Neural cell (in vitro differentiated cells): ENCODE measurements around the gene HNRNPR. TPM values are rescaled to one million over a fixed set of nuclear protein-coding genes. Genes with fewer than 3 reads are reported as not detected.
A peak's percentile ranks its signal among the peaks of the same experiment; 100 is the strongest.

Experiments
- H2AFZ ChIP-seq: fragments of 200-600, 300-800 bp; sonication (generic), shearing (Covaris generic); 2 replicates; pipeline ENCODE4 v1.6.0; 2014; ENCODE audit warnings: low read depth, mild to moderate bottlenecking, antibody characterized with exemption, low read length, moderate library complexity
- H3F3A ChIP-seq: fragments of 200-600 bp; shearing (Covaris generic); 2 replicates; pipeline ENCODE4 v1.6.1; 2016; ENCODE audit warnings: mild to moderate bottlenecking, moderate library complexity, mixed read lengths, antibody characterized with exemption, low read length; ENCODE audit not compliant: insufficient read depth, poor library complexity, severe bottlenecking
- H3K27ac ChIP-seq: fragments of 200-600, 300-800 bp; sonication (generic), shearing (Covaris generic); 2 replicates; pipeline ENCODE4 v1.5.1; 2014; ENCODE audit warnings: mild to moderate bottlenecking, low read length, moderate library complexity
- H3K27me3 ChIP-seq: fragments of 300-800, 200-600 bp; sonication (generic), shearing (Covaris generic); 2 replicates; pipeline ENCODE4 v1.6.0; 2014; ENCODE audit warnings: mild to moderate bottlenecking, low read depth, low read length, moderate library complexity; ENCODE audit not compliant: insufficient read depth
- H3K36me3 ChIP-seq: fragments of 300-800, 200-600 bp; sonication (generic), shearing (Covaris generic); 2 replicates; pipeline ENCODE4 v1.5.1; 2014; ENCODE audit warnings: mild to moderate bottlenecking, antibody characterized with exemption, low read length, moderate library complexity; ENCODE audit not compliant: insufficient read depth
- H3K4me2 ChIP-seq: fragments of 300-800, 200-600 bp; sonication (generic), shearing (Covaris generic); 2 replicates; pipeline ENCODE4 v1.6.0; 2014; ENCODE audit warnings: mild to moderate bottlenecking, low read length
- H3K4me3 ChIP-seq: fragments of 300-800, 200-600 bp; sonication (generic), shearing (Covaris generic); 2 replicates; pipeline ENCODE4 v1.5.1; 2014; ENCODE audit warnings: mild to moderate bottlenecking, low read length, moderate library complexity
- H3K79me2 ChIP-seq: fragments of 200-600 bp; shearing (Covaris generic); replicated peaks from 2 replicates; pipeline ENCODE4 v1.6.0; 2014; ENCODE audit warnings: mild to moderate bottlenecking, low read length, moderate library complexity; ENCODE audit not compliant: insufficient read depth
- H3K9ac ChIP-seq: fragments of 300-800, 200-600 bp; sonication (generic), shearing (Covaris generic); 2 replicates; pipeline ENCODE4 v1.6.1; 2016; ENCODE audit warnings: mild to moderate bottlenecking, low read length, mixed read lengths
- H3K9me2 ChIP-seq: fragments of 200-600 bp; shearing (Covaris generic); 2 replicates; pipeline ENCODE4 v1.6.1; 2016; ENCODE audit warnings: mild to moderate bottlenecking, low read length, mixed read lengths; ENCODE audit not compliant: insufficient read depth
- H3K9me3 ChIP-seq: fragments of 200-600, 300-800 bp; sonication (generic), shearing (Covaris generic); 2 replicates; pipeline ENCODE4 v1.6.1; 2016; ENCODE audit warnings: mild to moderate bottlenecking, mixed run types, low read length, moderate library complexity, mixed read lengths
- H4K20me1 ChIP-seq: fragments of 200-600 bp; shearing (Covaris generic); 2 replicates; pipeline ENCODE4 v1.6.1; 2016; ENCODE audit warnings: mild to moderate bottlenecking, mixed run types; ENCODE audit not compliant: insufficient read depth
- EP300 ChIP-seq: fragments of 450-650 bp; conservative IDR thresholded peaks from 2 replicates; pipeline ENCODE4 v1.6.1; 2014; ENCODE audit warnings: antibody characterized with exemption, mild to moderate bottlenecking, moderate library complexity; ENCODE audit not compliant: poor library complexity, severe bottlenecking
- EZH2 ChIP-seq: fragments of 200-600, 300-800 bp; shearing (Covaris generic), sonication (generic); IDR thresholded peaks from 2 replicates; pipeline ENCODE4 v1.6.1; 2014; ENCODE audit warnings: antibody characterized with exemption, low read length, borderline replicate concordance, mild to moderate bottlenecking; ENCODE audit not compliant: insufficient read depth, poor library complexity, severe bottlenecking
- MXI1 ChIP-seq: fragments of 450-650 bp; conservative IDR thresholded peaks from 2 replicates; pipeline ENCODE4 v1.6.1; 2014; ENCODE audit warnings: antibody characterized with exemption, mild to moderate bottlenecking; ENCODE audit not compliant: poor library complexity, severe bottlenecking
- POLR2AphosphoS5 ChIP-seq: IDR thresholded peaks from 2 replicates; pipeline ENCODE4 v1.6.1; 2012
- RAD21 ChIP-seq: fragments of 450-650 bp; conservative IDR thresholded peaks from 2 replicates; pipeline ENCODE4 v1.6.1; 2014; ENCODE audit warnings: antibody characterized with exemption, mild to moderate bottlenecking, moderate library complexity
- SMC3 ChIP-seq: fragments of 450-650 bp; conservative IDR thresholded peaks from 2 replicates; pipeline ENCODE4 v1.6.1; 2014; ENCODE audit warnings: antibody characterized with exemption, mild to moderate bottlenecking, moderate library complexity; ENCODE audit not compliant: poor library complexity
- TAF1 ChIP-seq: IDR thresholded peaks from 2 replicates; pipeline ENCODE4 v1.6.1; 2012; ENCODE audit warnings: low read depth
- polyA plus RNA-seq: library from polyadenylated mRNA; depleted of rRNA; stranded (reverse); fragments of >200 nt; gene quantifications from 2 replicates; pipeline ENCODE4 v1.2.3, GENCODE V29; 2014
- TF ChIP-seq, protein P1 (sequence below): fragments of 450-650 bp; IDR thresholded peaks from 2 replicates; pipeline ENCODE4 v1.5.1; 2014; ENCODE audit warnings: antibody characterized with exemption, mild to moderate bottlenecking, moderate library complexity; ENCODE audit not compliant: poor library complexity, severe bottlenecking
- TF ChIP-seq, protein P2 (sequence below): IDR thresholded peaks from 2 replicates; pipeline ENCODE4 v1.6.1; 2012; ENCODE audit warnings: borderline replicate concordance

Gene HNRNPR
- polyA plus RNA-seq, 1 donor from 2014 or later, result 345 TPM

DNA sequence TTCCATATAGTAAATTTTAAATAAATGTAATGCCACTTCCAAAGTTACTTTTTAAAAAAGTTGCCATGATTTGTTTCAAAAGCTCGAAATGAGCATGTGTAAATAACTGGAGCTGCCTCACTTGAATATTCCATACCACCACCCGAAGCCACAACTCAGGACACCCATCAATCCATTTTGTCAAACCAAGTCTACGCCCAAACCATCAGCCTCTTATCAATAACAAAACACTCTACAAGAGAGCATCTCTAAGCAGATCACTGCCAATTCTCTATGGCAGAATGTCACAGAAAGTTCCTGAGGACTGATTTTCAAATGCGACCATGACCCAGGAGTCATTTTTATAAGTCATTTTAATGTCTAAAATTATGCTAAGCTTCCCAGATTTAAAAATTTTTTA is 4.5 kb downstream of the HNRNPR start:
- no peak overlapping the region for H3K27ac ChIP-seq
- no peak for TF ChIP-seq EP300
- TF ChIP-seq MXI1, result no peak
- no peak for TF ChIP-seq TAF1
- no peak for TF ChIP-seq POLR2AphosphoS5
- no peak for TF ChIP-seq EZH2
- TF ChIP-seq SMC3, result no peak
- no peak for TF ChIP-seq RAD21
- TF ChIP-seq, protein P1, sequence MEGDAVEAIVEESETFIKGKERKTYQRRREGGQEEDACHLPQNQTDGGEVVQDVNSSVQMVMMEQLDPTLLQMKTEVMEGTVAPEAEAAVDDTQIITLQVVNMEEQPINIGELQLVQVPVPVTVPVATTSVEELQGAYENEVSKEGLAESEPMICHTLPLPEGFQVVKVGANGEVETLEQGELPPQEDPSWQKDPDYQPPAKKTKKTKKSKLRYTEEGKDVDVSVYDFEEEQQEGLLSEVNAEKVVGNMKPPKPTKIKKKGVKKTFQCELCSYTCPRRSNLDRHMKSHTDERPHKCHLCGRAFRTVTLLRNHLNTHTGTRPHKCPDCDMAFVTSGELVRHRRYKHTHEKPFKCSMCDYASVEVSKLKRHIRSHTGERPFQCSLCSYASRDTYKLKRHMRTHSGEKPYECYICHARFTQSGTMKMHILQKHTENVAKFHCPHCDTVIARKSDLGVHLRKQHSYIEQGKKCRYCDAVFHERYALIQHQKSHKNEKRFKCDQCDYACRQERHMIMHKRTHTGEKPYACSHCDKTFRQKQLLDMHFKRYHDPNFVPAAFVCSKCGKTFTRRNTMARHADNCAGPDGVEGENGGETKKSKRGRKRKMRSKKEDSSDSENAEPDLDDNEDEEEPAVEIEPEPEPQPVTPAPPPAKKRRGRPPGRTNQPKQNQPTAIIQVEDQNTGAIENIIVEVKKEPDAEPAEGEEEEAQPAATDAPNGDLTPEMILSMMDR, result no peak
- TF ChIP-seq, protein P2, sequence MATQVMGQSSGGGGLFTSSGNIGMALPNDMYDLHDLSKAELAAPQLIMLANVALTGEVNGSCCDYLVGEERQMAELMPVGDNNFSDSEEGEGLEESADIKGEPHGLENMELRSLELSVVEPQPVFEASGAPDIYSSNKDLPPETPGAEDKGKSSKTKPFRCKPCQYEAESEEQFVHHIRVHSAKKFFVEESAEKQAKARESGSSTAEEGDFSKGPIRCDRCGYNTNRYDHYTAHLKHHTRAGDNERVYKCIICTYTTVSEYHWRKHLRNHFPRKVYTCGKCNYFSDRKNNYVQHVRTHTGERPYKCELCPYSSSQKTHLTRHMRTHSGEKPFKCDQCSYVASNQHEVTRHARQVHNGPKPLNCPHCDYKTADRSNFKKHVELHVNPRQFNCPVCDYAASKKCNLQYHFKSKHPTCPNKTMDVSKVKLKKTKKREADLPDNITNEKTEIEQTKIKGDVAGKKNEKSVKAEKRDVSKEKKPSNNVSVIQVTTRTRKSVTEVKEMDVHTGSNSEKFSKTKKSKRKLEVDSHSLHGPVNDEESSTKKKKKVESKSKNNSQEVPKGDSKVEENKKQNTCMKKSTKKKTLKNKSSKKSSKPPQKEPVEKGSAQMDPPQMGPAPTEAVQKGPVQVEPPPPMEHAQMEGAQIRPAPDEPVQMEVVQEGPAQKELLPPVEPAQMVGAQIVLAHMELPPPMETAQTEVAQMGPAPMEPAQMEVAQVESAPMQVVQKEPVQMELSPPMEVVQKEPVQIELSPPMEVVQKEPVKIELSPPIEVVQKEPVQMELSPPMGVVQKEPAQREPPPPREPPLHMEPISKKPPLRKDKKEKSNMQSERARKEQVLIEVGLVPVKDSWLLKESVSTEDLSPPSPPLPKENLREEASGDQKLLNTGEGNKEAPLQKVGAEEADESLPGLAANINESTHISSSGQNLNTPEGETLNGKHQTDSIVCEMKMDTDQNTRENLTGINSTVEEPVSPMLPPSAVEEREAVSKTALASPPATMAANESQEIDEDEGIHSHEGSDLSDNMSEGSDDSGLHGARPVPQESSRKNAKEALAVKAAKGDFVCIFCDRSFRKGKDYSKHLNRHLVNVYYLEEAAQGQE, result no peak
- peaks cover 82% of the 10 kb centered on the region for H3K79me2 ChIP-seq
- H3F3A ChIP-seq, result no peaks in the 10 kb centered on the region
- H3K9ac ChIP-seq, result no peak overlapping the region
- H3K4me3 ChIP-seq, result peak overlapping the region; percentile 81
- no peaks in the 10 kb centered on the region for H3K9me2 ChIP-seq
- no peak overlapping the region for H3K4me2 ChIP-seq
- peaks cover 7% of the 10 kb centered on the region for H3K36me3 ChIP-seq
- no peaks in the 10 kb centered on the region for H3K9me3 ChIP-seq
- H3K27me3 ChIP-seq, result no peaks in the 10 kb centered on the region
- H2AFZ ChIP-seq, result no peak overlapping the region
- peaks cover 55% of the 10 kb centered on the region for H4K20me1 ChIP-seq

DNA sequence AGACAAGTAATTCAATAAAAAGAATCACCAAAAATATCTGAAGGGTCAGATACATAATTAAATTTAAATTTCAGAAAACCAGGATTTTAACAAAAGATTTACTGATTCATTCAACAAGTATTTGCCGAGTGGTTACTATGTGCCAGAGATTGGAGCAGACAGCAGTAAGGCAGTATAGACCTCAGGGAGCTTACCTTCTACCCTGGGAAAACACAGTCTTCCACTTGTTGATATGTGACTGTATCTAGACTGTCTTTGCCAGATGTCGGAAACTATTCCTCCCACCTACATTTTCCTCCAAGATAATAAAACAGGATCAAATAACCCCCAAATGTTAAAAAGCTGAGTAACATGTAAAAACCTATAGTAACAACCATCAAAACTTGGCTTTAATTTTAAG is 6.2 kb downstream of the HNRNPR start:
- H3F3A ChIP-seq, result no peaks in the 10 kb centered on the region
- H3K79me2 ChIP-seq, result peaks cover 81% of the 10 kb centered on the region
- peaks cover 53% of the 10 kb centered on the region for H4K20me1 ChIP-seq
- no peaks in the 10 kb centered on the region for H3K9me2 ChIP-seq
- H3K4me2 ChIP-seq, result no peak overlapping the region
- no peak overlapping the region for H2AFZ ChIP-seq
- no peak overlapping the region for H3K27ac ChIP-seq
- no peak overlapping the region for H3K4me3 ChIP-seq
- TF ChIP-seq EZH2 (no peak), EP300 (no peak), POLR2AphosphoS5 (no peak), MXI1 (no peak), RAD21 (no peak), SMC3 (no peak), TAF1 (no peak)
- TF ChIP-seq, protein P1, result no peak
- TF ChIP-seq, protein P2, result no peak
- peaks cover 7% of the 10 kb centered on the region for H3K36me3 ChIP-seq
- no peaks in the 10 kb centered on the region for H3K9me3 ChIP-seq
- H3K27me3 ChIP-seq, result no peaks in the 10 kb centered on the region
- H3K9ac ChIP-seq, result no peak overlapping the region
